ENCODE measurements around the gene TRIM41. TPM values are rescaled to one million over a fixed set of nuclear protein-coding genes. Genes with fewer than 3 reads are reported as not detected.

Gene TRIM41
- total and polyA plus RNA-seq, 2 of the 13 experiments (the other 11 are each of a cell fraction or from before 2014, with no cell fraction given) = 10.2 to 16.7 TPM

- TF ChIP-seq, protein P1, sequence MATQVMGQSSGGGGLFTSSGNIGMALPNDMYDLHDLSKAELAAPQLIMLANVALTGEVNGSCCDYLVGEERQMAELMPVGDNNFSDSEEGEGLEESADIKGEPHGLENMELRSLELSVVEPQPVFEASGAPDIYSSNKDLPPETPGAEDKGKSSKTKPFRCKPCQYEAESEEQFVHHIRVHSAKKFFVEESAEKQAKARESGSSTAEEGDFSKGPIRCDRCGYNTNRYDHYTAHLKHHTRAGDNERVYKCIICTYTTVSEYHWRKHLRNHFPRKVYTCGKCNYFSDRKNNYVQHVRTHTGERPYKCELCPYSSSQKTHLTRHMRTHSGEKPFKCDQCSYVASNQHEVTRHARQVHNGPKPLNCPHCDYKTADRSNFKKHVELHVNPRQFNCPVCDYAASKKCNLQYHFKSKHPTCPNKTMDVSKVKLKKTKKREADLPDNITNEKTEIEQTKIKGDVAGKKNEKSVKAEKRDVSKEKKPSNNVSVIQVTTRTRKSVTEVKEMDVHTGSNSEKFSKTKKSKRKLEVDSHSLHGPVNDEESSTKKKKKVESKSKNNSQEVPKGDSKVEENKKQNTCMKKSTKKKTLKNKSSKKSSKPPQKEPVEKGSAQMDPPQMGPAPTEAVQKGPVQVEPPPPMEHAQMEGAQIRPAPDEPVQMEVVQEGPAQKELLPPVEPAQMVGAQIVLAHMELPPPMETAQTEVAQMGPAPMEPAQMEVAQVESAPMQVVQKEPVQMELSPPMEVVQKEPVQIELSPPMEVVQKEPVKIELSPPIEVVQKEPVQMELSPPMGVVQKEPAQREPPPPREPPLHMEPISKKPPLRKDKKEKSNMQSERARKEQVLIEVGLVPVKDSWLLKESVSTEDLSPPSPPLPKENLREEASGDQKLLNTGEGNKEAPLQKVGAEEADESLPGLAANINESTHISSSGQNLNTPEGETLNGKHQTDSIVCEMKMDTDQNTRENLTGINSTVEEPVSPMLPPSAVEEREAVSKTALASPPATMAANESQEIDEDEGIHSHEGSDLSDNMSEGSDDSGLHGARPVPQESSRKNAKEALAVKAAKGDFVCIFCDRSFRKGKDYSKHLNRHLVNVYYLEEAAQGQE (IDR thresholded peaks at IDR 0.05; ENCODE audit: borderline replicate concordance in 1 of 2, low read depth in 1 of 2, low read length in 2 of 2) = no peak; a peak in 1 of 4 replicates
- no peak; the same call in 1 of the 2 replicates for TF ChIP-seq ZNF850 (CRISPR knock-in tag; conservative IDR thresholded peaks at IDR 0.05)
- TF ChIP-seq, protein P2, sequence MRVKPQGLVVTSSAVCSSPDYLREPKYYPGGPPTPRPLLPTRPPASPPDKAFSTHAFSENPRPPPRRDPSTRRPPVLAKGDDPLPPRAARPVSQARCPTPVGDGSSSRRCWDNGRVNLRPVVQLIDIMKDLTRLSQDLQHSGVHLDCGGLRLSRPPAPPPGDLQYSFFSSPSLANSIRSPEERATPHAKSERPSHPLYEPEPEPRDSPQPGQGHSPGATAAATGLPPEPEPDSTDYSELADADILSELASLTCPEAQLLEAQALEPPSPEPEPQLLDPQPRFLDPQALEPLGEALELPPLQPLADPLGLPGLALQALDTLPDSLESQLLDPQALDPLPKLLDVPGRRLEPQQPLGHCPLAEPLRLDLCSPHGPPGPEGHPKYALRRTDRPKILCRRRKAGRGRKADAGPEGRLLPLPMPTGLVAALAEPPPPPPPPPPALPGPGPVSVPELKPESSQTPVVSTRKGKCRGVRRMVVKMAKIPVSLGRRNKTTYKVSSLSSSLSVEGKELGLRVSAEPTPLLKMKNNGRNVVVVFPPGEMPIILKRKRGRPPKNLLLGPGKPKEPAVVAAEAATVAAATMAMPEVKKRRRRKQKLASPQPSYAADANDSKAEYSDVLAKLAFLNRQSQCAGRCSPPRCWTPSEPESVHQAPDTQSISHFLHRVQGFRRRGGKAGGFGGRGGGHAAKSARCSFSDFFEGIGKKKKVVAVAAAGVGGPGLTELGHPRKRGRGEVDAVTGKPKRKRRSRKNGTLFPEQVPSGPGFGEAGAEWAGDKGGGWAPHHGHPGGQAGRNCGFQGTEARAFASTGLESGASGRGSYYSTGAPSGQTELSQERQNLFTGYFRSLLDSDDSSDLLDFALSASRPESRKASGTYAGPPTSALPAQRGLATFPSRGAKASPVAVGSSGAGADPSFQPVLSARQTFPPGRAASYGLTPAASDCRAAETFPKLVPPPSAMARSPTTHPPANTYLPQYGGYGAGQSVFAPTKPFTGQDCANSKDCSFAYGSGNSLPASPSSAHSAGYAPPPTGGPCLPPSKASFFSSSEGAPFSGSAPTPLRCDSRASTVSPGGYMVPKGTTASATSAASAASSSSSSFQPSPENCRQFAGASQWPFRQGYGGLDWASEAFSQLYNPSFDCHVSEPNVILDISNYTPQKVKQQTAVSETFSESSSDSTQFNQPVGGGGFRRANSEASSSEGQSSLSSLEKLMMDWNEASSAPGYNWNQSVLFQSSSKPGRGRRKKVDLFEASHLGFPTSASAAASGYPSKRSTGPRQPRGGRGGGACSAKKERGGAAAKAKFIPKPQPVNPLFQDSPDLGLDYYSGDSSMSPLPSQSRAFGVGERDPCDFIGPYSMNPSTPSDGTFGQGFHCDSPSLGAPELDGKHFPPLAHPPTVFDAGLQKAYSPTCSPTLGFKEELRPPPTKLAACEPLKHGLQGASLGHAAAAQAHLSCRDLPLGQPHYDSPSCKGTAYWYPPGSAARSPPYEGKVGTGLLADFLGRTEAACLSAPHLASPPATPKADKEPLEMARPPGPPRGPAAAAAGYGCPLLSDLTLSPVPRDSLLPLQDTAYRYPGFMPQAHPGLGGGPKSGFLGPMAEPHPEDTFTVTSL (CRISPR knock-in tag; IDR thresholded peaks at IDR 0.05; ENCODE audit: borderline replicate concordance) = 0 out of 2 replicates have a peak, but pooled peaks have one; percentile 18
- no peak; the same call in 1 of the 2 replicates for TF ChIP-seq JUNB (CRISPR knock-in tag; IDR thresholded peaks at IDR 0.05; ENCODE audit: borderline replicate concordance)
- TF ChIP-seq ZNF143 (CRISPR knock-in tag; IDR thresholded peaks at IDR 0.05) = peak; percentile 46; the same call in 1 of the 2 replicates
- no peak for TF ChIP-seq SNAI1 (CRISPR knock-in tag; IDR thresholded peaks at IDR 0.05; ENCODE audit: borderline replicate concordance)
- peak; percentile 60; the same call in 1 of the 2 replicates for TF ChIP-seq HES4 (CRISPR knock-in tag; IDR thresholded peaks at IDR 0.05; ENCODE audit: borderline replicate concordance)
- TF ChIP-seq PHB2 (IDR thresholded peaks at IDR 0.05; ENCODE audit: partially characterized antibody) = no peak
- TF ChIP-seq ZFAT (CRISPR knock-in tag; conservative IDR thresholded peaks at IDR 0.05) = 0 out of 2 replicates have a peak, but pooled peaks have one; percentile 67
- no peak for TF ChIP-seq ZNF468 (CRISPR knock-in tag; IDR thresholded peaks at IDR 0.05)
- no peak for TF ChIP-seq RBAK (CRISPR knock-in tag; IDR thresholded peaks at IDR 0.05)
- TF ChIP-seq SALL2 (CRISPR knock-in tag; IDR thresholded peaks at IDR 0.05) = no peak
- TF ChIP-seq, protein P3, sequence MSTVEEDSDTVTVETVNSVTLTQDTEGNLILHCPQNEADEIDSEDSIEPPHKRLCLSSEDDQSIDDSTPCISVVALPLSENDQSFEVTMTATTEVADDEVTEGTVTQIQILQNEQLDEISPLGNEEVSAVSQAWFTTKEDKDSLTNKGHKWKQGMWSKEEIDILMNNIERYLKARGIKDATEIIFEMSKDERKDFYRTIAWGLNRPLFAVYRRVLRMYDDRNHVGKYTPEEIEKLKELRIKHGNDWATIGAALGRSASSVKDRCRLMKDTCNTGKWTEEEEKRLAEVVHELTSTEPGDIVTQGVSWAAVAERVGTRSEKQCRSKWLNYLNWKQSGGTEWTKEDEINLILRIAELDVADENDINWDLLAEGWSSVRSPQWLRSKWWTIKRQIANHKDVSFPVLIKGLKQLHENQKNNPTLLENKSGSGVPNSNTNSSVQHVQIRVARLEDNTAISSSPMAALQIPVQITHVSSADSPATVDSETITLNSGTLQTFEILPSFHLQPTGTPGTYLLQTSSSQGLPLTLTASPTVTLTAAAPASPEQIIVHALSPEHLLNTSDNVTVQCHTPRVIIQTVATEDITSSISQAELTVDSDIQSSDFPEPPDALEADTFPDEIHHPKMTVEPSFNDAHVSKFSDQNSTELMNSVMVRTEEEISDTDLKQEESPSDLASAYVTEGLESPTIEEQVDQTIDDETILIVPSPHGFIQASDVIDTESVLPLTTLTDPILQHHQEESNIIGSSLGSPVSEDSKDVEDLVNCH (CRISPR knock-in tag; IDR thresholded peaks at IDR 0.05) = no peak
- TF ChIP-seq ZNF562 (CRISPR knock-in tag; IDR thresholded peaks at IDR 0.05; ENCODE audit: borderline replicate concordance) = no peak
- peak; percentile 62 for TF ChIP-seq PTBP1 (IDR thresholded peaks at IDR 0.05; ENCODE audit: low read depth, low read length, poor library complexity, severe bottlenecking)
These were observed 38.4 kb downstream of the TRIM41 start (continued) for GRCh38 chr5:181261320-181262049.
